Eye (tissue), 1 donor: Measurements from ENCODE around the gene SYNGAP1.
"Not testable (repeated sequence)": the region's sequence is repeated elsewhere in the genome, so short reads cannot be mapped to it uniquely, and the experiment has no call there.

ENCODE experiments used
- DNase-seq: peaks from one replicate; pipeline ENCODE4 v3.0.0-alpha.2; 2015

The SYNGAP1 gene

GRCh38 chr6:33440649-33441309, 20.9 kb downstream of the SYNGAP1 start:
- DNase-seq, result no peak

GRCh38 chr6:33441457-33441856, 21.6 kb downstream of the SYNGAP1 start:
- DNase-seq, result no peak

GRCh38 chr6:33442283-33442682, 22.4 kb downstream of the SYNGAP1 start:
- DNase-seq, result no peak

- DNase-seq, result no peak
Measured at GRCh38 chr6:33443025-33443424, 23.2 kb downstream of the SYNGAP1 start.

GRCh38 chr6:33443619-33444504, 24.0 kb downstream of the SYNGAP1 start:
- peak; percentile 31 for DNase-seq

- DNase-seq, result no peak
Measured at GRCh38 chr6:33445119-33445603, 25.3 kb downstream of the SYNGAP1 start.

GRCh38 chr6:33446356-33446755, 26.5 kb downstream of the SYNGAP1 start:
- DNase-seq, result no peak

GRCh38 chr6:33450434-33450833, 30.6 kb downstream of the SYNGAP1 start:
- no peak for DNase-seq

GRCh38 chr6:33451606-33452005, 31.7 kb downstream of the SYNGAP1 start:
- DNase-seq, result no peak

- DNase-seq, result no peak
Measured at GRCh38 chr6:33452496-33452895, 32.6 kb downstream of the SYNGAP1 start.

- DNase-seq, result no peak
Measured at GRCh38 chr6:33453393-33454008, 33.6 kb downstream of the SYNGAP1 start.

- DNase-seq, result peak; percentile 97
Measured at GRCh38 chr6:33454009-33454946, 34.4 kb downstream of the SYNGAP1 start, which contains the start of gene ZBTB9. Gene ZBTB9 (plus strand): TSS chr6:33454576. CDS start chr6:33455101, 525 bp downstream.

GRCh38 chr6:33455051-33455450, 35.2 kb downstream of the SYNGAP1 start:
- no peak for DNase-seq

GRCh38 chr6:33456156-33456555, 36.3 kb downstream of the SYNGAP1 start:
- DNase-seq, result no peak

- DNase-seq, result no peak
Measured at GRCh38 chr6:33458676-33459075, 38.8 kb downstream of the SYNGAP1 start.

GRCh38 chr6:33459226-33459625, 39.4 kb downstream of the SYNGAP1 start:
- no peak for DNase-seq

- no peak for DNase-seq
Measured at GRCh38 chr6:33466075-33466735, 46.3 kb downstream of the SYNGAP1 start.

GRCh38 chr6:33467091-33467490, 47.2 kb downstream of the SYNGAP1 start:
- no peak for DNase-seq

GRCh38 chr6:33469661-33470060, 49.8 kb downstream of the SYNGAP1 start:
- DNase-seq, result no peak

- no peak for DNase-seq
Measured at GRCh38 chr6:33477864-33478263, 58.0 kb downstream of the SYNGAP1 start.

GRCh38 chr6:33481192-33481591, 61.3 kb downstream of the SYNGAP1 start:
- DNase-seq, result no peak

GRCh38 chr6:33482620-33483019, 62.8 kb downstream of the SYNGAP1 start:
- DNase-seq, result not testable (repeated sequence)
